Activated CD8-positive, alpha-beta T cell treated with anti-CD3 and anti-CD28 coated beads for 36 hours (primary cell): ENCODE measurements around the gene CD79A. TPM values are rescaled to one million over a fixed set of nuclear protein-coding genes. Genes with fewer than 3 reads are reported as not detected.

Source experiments
- ATAC-seq: fragments of 200-7000 bp; cut with Tn5 transposase; one replicate; pipeline ENCODE4 v1.10.0; 2021; ENCODE audit warnings: mild to moderate bottlenecking, moderate library complexity
- CTCF ChIA-PET: fragments of 350-600 bp; sonication (Branson Sonifier 250); formaldehyde crosslinking; loops from one replicate; lab custom pipeline; 2021; ENCODE audit warnings: antibody characterized with exemption; lab: Charles Lee
- POLR2A ChIA-PET: fragments of 350-600 bp; sonication (Branson Sonifier 250); formaldehyde crosslinking; loops from one replicate; lab custom pipeline; 2021; ENCODE audit warnings: antibody characterized with exemption; lab: Charles Lee
- DNase-seq: peaks from one replicate; pipeline ENCODE4 v3.0.0-alpha.2; 2020
- H3K27ac Mint-ChIP-seq: one replicate; pipeline ENCODE4 v1.8.0; 2021; ENCODE audit warnings: mild to moderate bottlenecking, mixed read lengths
- H3K27me3 Mint-ChIP-seq: one replicate; pipeline ENCODE4 v1.8.0; 2021; ENCODE audit warnings: mixed read lengths
- H3K36me3 Mint-ChIP-seq: one replicate; pipeline ENCODE4 v1.8.0; 2021; ENCODE audit warnings: low read depth, mixed read lengths
- H3K4me1 Mint-ChIP-seq: one replicate; pipeline ENCODE4 v1.8.0; 2021; ENCODE audit warnings: low read depth, mixed read lengths
- H3K4me3 Mint-ChIP-seq: one replicate; pipeline ENCODE4 v1.8.0; 2021; ENCODE audit warnings: mild to moderate bottlenecking, moderate library complexity, mixed read lengths
- H3K9me3 Mint-ChIP-seq: one replicate; pipeline ENCODE4 v1.8.0; 2021; ENCODE audit warnings: mixed read lengths
- intact Hi-C: fragments of 100-400 bp; cut with micrococcal nuclease; formaldehyde crosslinking; loops from one replicate; pipeline ENCODE4 v1.10.0; 2022
- microRNA-seq: library from miRNA; unstranded; fragments of <30 nt; microRNA quantifications from one replicate; pipeline ENCODE4 v1.2.0, GENCODE V29; 2022; ENCODE audit warnings: borderline microRNAs expressed, borderline replicate concordance
- total RNA-seq, 2 experiments: library from RNA; stranded (reverse); gene quantifications; one replicate each; pipeline ENCODE4 v1.2.3, GENCODE V29; 2021
- TF ChIP-seq, protein P1 (sequence below): fragments of 200-600 bp; IDR thresholded peaks from one replicate; pipeline ENCODE4 v1.8.0; 2022; ENCODE audit warnings: antibody characterized with exemption, mild to moderate bottlenecking

The CD79A gene
- total RNA-seq, 2 experiments from 2014 or later: 19.3 to 21.0 TPM

GRCh38 chr19:41928221-41928683 is 51.2 kb downstream of the CD79A start, which contains the start of gene ERFL:
ERFL (minus strand) TSS chr19:41928449; CDS start chr19:41912919, 15,530 bp downstream.
- H3K4me1 Mint-ChIP-seq: peaks cover 25% of the 10 kb centered on the region
- POLR2A ChIA-PET: interaction anchor here (0.9 to 2.7 kb wide), 8 partner anchors 14 to 68 kb away, joined by 3 to 10 read pairs (median 3); partner anchors contain the start of gene RPS19
- H3K27me3 Mint-ChIP-seq: peaks cover 9% of the 10 kb centered on the region
- H3K4me3 Mint-ChIP-seq: peak within 1 kb of the TSS; percentile 75
- TF ChIP-seq, protein P1, sequence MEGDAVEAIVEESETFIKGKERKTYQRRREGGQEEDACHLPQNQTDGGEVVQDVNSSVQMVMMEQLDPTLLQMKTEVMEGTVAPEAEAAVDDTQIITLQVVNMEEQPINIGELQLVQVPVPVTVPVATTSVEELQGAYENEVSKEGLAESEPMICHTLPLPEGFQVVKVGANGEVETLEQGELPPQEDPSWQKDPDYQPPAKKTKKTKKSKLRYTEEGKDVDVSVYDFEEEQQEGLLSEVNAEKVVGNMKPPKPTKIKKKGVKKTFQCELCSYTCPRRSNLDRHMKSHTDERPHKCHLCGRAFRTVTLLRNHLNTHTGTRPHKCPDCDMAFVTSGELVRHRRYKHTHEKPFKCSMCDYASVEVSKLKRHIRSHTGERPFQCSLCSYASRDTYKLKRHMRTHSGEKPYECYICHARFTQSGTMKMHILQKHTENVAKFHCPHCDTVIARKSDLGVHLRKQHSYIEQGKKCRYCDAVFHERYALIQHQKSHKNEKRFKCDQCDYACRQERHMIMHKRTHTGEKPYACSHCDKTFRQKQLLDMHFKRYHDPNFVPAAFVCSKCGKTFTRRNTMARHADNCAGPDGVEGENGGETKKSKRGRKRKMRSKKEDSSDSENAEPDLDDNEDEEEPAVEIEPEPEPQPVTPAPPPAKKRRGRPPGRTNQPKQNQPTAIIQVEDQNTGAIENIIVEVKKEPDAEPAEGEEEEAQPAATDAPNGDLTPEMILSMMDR: no peak
- H3K36me3 Mint-ChIP-seq: no peaks in the 10 kb centered on the region
- peak; percentile 41 for ATAC-seq
- CTCF ChIA-PET: interaction anchor here (0.9 to 1.7 kb wide), 5 partner anchors 18 to 36 kb away, joined by 3 to 5 read pairs (median 4); partner anchors contain the start of gene RABAC1
- no peaks in the 10 kb centered on the region for H3K9me3 Mint-ChIP-seq
- peak within 1 kb of the TSS; percentile 72 for H3K27ac Mint-ChIP-seq
- peak; percentile 47 for DNase-seq
- intact Hi-C loops: no loop called here

DNA sequence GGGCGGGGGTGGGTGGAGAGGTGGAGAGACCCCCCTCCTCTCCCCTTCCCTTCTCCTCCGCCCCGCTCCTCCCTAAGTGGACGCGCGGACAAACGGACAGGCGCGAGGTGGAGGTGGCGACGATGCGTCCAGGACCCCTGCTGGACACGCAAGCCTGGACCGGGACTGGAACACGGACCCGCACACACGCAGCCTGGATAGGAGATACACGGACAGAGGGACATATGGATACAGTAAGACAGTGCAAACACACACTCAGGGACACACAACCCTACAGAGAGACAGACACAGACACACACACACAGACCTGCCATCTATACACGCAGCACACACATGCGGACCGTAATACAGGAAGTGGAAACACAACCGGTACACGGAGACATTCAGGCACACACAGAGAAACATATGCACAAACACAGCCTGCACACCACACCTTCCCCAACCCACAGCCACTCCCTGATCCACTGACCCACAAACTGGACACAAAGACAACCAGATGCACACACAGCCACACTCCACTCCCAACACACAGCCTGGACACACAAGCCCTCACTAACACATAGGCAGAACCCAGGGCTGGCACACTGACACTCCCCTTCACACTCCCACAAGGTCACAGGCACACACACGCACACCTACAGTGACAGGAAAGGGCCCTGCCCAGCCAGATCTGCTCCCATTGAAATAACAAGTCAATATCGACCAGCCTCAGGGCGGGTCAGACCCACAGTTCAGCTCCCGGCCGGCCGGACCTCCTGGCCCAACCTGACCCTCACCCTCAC is 51.9 kb downstream of the CD79A start:
- H3K9me3 Mint-ChIP-seq: no peaks in the 10 kb centered on the region
- ChIA-PET CTCF (interaction anchor here (1.0 to 2.8 kb wide), 6 partner anchors 16 to 56 kb away, joined by 4 to 20 read pairs (median 6); partner anchors contain the start of gene RABAC1), POLR2A (interaction anchor here (0.8 to 2.7 kb wide), 13 partner anchors 14 to 69 kb away, joined by 3 to 10 read pairs (median 4); partner anchors contain the start of gene RPS19)
- H3K27me3 Mint-ChIP-seq: peaks cover 9% of the 10 kb centered on the region
- peak overlapping the region; percentile 72 for H3K27ac Mint-ChIP-seq
- ATAC-seq (peak; percentile 71), DNase-seq (peak; percentile 62)
- TF ChIP-seq, protein P1: no peak
- H3K4me1 Mint-ChIP-seq: peaks cover 29% of the 10 kb centered on the region
- peak overlapping the region; percentile 75 for H3K4me3 Mint-ChIP-seq
- intact Hi-C loops: no loop called here
- H3K36me3 Mint-ChIP-seq: no peaks in the 10 kb centered on the region

- no peaks in the 10 kb centered on the region for H3K9me3 Mint-ChIP-seq
- ChIA-PET CTCF (interaction anchor here (2.4 to 2.8 kb wide), 3 partner anchors 15 to 56 kb away, joined by 8 to 20 read pairs (median 11); no protein-coding TSS in a partner anchor), POLR2A (interaction anchor here (0.8 to 1.7 kb wide), 9 partner anchors 12 to 64 kb away, joined by 3 to 7 read pairs (median 4); no protein-coding TSS in a partner anchor)
- peak overlapping the region; percentile 75 for H3K4me3 Mint-ChIP-seq
- intact Hi-C loops: no loop called here
- TF ChIP-seq, protein P1: no peak
- H3K27me3 Mint-ChIP-seq: peaks cover 9% of the 10 kb centered on the region
- no peak for ATAC-seq
- H3K27ac Mint-ChIP-seq: no peak overlapping the region
- no peak for DNase-seq
- H3K36me3 Mint-ChIP-seq: no peaks in the 10 kb centered on the region
- H3K4me1 Mint-ChIP-seq: peaks cover 32% of the 10 kb centered on the region
Measured at GRCh38 chr19:41929536-41930071, 52.5 kb downstream of the CD79A start.

GRCh38 chr19:41930322-41930722 is 53.2 kb downstream of the CD79A start:
- intact Hi-C loops: no loop called here
- CTCF ChIA-PET: interaction anchor here (0.9 to 2.8 kb wide), 4 partner anchors 15 to 68 kb away, joined by 3 to 20 read pairs (median 10); no protein-coding TSS in a partner anchor
- no peaks in the 10 kb centered on the region for H3K36me3 Mint-ChIP-seq
- TF ChIP-seq, protein P1: no peak
- DNase-seq (no peak), ATAC-seq (no peak)
- no peaks in the 10 kb centered on the region for H3K9me3 Mint-ChIP-seq
- no peak overlapping the region for H3K27ac Mint-ChIP-seq
- H3K27me3 Mint-ChIP-seq: peaks cover 12% of the 10 kb centered on the region
- no peak overlapping the region for H3K4me3 Mint-ChIP-seq
- H3K4me1 Mint-ChIP-seq: peaks cover 39% of the 10 kb centered on the region
- POLR2A ChIA-PET: interaction anchor here (0.7 to 1.7 kb wide), 10 partner anchors 11 to 70 kb away, joined by 3 to 7 read pairs (median 4); partner anchors contain the start of gene RPS19

Small RNA genes lying within 50 kb of the gene (microRNA-seq; reads per million reads assigned to microRNA genes)
- gene MIR6797: 3.0 reads per million, percentile 4 among the genes with 10 or more reads in this experiment

Other genes starting within 250 kb of the CD79A start
- not detected for gene CEACAM7, start 189.0 kb upstream of the CD79A start, total RNA-seq
- gene CEACAM5, start 168.7 kb upstream of the CD79A start, total RNA-seq: not detected
- gene CEACAM6, start 121.7 kb upstream of the CD79A start, total RNA-seq: not detected
- not detected for gene CEACAM3, start 80.7 kb upstream of the CD79A start, total RNA-seq
- gene LYPD4, start 32.6 kb upstream of the CD79A start, total RNA-seq: not detected
- not detected for gene DMRTC2, start 32.2 kb upstream of the CD79A start, total RNA-seq
- gene RPS19, start 17.0 kb upstream of the CD79A start, total RNA-seq: 1,000 to 10,000 TPM; 3,454 to 3,479 TPM
- gene ARHGEF1, start 5.9 kb downstream of the CD79A start, total RNA-seq: 100 to 1,000 TPM; 307 to 308 TPM
- 1 to 10 TPM; 1.5 to 1.6 TPM for gene ERFL, start 51.2 kb downstream of the CD79A start, total RNA-seq
- gene RABAC1, start 82.0 kb downstream of the CD79A start, total RNA-seq: 10 to 100 TPM; 49.6 to 52.4 TPM
- 1 to 10 TPM; 5.5 to 5.9 TPM for gene ATP1A3, start 117.0 kb downstream of the CD79A start, total RNA-seq
- under 1 TPM; 0.63 to 0.95 TPM for gene GRIK5, start 192.9 kb downstream of the CD79A start, total RNA-seq
- gene ZNF574, start 198.9 kb downstream of the CD79A start, total RNA-seq: 10 to 100 TPM; 12.4 to 12.8 TPM